22Rv1 (cell line): ENCODE measurements around the gene SLC27A5.
A peak's percentile ranks its signal among the peaks of the same experiment; 100 is the strongest.

Source experiments
- H3K27ac ChIP-seq: fragments of 450-650 bp; 2 replicates; pipeline ENCODE4 v1.5.1; 2017
- ZFX ChIP-seq: fragments of 450-650 bp; IDR thresholded peaks from 2 replicates; pipeline ENCODE4 v1.6.1; 2017; ENCODE audit warnings: antibody characterized with exemption, borderline replicate concordance
- TF ChIP-seq, protein P1 (sequence below): fragments of 450-650 bp; IDR thresholded peaks from 2 replicates; pipeline ENCODE4 v1.5.1; 2017; ENCODE audit warnings: mild to moderate bottlenecking

SLC27A5 gene

GRCh38 chr19:58521651-58522050, 9.9 kb upstream of the SLC27A5 start:
- TF ChIP-seq, protein P1, sequence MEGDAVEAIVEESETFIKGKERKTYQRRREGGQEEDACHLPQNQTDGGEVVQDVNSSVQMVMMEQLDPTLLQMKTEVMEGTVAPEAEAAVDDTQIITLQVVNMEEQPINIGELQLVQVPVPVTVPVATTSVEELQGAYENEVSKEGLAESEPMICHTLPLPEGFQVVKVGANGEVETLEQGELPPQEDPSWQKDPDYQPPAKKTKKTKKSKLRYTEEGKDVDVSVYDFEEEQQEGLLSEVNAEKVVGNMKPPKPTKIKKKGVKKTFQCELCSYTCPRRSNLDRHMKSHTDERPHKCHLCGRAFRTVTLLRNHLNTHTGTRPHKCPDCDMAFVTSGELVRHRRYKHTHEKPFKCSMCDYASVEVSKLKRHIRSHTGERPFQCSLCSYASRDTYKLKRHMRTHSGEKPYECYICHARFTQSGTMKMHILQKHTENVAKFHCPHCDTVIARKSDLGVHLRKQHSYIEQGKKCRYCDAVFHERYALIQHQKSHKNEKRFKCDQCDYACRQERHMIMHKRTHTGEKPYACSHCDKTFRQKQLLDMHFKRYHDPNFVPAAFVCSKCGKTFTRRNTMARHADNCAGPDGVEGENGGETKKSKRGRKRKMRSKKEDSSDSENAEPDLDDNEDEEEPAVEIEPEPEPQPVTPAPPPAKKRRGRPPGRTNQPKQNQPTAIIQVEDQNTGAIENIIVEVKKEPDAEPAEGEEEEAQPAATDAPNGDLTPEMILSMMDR: no peak
- no peak for TF ChIP-seq ZFX
- H3K27ac ChIP-seq: peak overlapping the region; percentile 98

DNA sequence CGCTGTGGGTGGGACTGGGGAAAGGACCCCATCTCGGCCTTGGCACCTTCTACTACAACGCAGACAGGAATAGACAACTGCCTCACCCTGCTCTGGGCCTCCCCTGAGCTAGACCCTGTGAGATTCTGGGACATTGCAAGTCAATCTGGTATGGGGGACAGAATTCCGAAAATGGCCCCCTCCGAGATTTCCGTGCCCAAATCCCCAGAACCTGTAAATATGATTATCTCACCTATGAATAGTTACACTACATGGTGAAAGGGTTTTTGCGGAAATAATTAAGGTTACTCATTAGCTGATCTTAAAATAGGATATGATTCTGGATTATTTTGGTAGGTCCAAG, 8.4 kb upstream of the SLC27A5 start:
- TF ChIP-seq, protein P1: no peak
- no peak for TF ChIP-seq ZFX
- H3K27ac ChIP-seq: peak overlapping the region; percentile 98

- H3K27ac ChIP-seq: peak within 1 kb of the TSS; percentile 98
- TF ChIP-seq ZFX: no peak
- TF ChIP-seq, protein P1: peak; percentile 81
Observed at GRCh38 chr19:58519355-58520256, 7.8 kb upstream of the SLC27A5 start, which contains the start of gene ZBTB45. ZBTB45 (minus strand) TSS chr19:58519810; CDS start chr19:58517673, 2,137 bp downstream.

- no peak for TF ChIP-seq ZFX
- TF ChIP-seq, protein P1: no peak
- peak overlapping the region; percentile 98 for H3K27ac ChIP-seq
Observed at GRCh38 chr19:58519087-58519354, 7.2 kb upstream of the SLC27A5 start.

DNA sequence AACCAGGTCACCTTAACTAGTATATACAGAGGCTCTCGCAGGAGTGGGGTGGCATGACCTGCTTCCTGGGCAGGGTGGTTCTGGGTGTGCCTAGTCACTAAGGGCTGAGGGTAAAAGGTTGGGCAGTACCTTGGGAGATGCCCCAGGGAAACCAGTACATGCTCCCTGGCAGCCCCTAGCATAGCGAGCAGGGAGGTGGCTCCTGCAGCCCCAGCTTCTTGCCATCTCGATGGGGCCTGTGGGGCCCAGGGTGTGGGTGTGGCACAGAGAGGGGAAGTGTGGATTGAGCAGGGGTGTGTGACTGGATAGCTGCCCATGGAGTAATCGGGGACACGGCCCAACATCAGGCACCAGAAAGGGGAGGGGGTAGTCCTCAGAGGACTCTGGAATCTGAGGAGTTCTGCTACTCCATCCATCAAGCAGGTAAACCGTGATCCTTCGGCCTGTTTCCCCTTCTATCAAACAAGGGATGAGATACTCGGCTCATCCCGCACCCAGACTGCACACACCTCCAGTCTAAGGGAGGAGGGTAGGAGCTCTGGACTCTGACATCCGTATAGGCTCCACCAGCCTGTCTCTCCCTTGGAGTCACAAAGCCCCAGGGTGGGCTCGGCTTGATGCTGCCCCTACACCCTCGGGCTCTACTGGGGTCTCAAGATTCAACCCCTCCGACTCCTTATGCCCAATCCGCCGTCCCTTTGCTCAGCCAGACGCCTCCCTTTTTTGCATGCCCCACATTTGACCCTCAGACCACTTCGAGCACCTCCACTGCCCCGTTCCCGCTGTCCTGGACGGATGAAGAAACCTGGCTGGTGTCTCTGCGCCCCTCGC, 6.7 kb upstream of the SLC27A5 start:
- TF ChIP-seq, protein P1: no peak
- TF ChIP-seq ZFX: no peak
- H3K27ac ChIP-seq: peak overlapping the region; percentile 98

- peak overlapping the region; percentile 98 for H3K27ac ChIP-seq
Observed at GRCh38 chr19:58516964-58517833, 5.4 kb upstream of the SLC27A5 start.

More at GRCh38 chr19:58516964-58517833, 5.4 kb upstream of the SLC27A5 start:
- TF ChIP-seq, protein P1: peak; percentile 13; the same call in 1 of the 2 replicates
- TF ChIP-seq ZFX: no peak
